Ovary (tissue), 9 donors: Measurements from ENCODE around the gene DPH7. TPM values are rescaled to one million over a fixed set of nuclear protein-coding genes. Genes with fewer than 3 reads are reported as not detected.

Experiments
- DNase-seq, 5 donors: peaks; one replicate each; pipeline ENCODE4 v3.0.0-alpha.2; 2019 to 2020
- H3K27ac ChIP-seq, 2 donors: fragments of 200-600 bp; one replicate each; pipeline versions ENCODE4 v1.5.1 to v1.8.0; 2019 to 2022
- H3K27me3 ChIP-seq: fragments of 200-600 bp; one replicate; pipeline ENCODE4 v1.8.0; 2022
- H3K36me3 ChIP-seq: fragments of 200-600 bp; sonication (generic); one replicate; pipeline ENCODE4 v1.5.1; 2019
- H3K4me1 ChIP-seq: one replicate; pipeline ENCODE4 v1.8.1; 2013; ENCODE audit warnings: mild to moderate bottlenecking, moderate library complexity; ENCODE audit not compliant: insufficient read depth
- H3K4me3 ChIP-seq: fragments of 200-600 bp; sonication (generic); one replicate; pipeline ENCODE4 v1.5.1; 2017
- H3K9me3 ChIP-seq, 2 donors: fragments of 200-600 bp in 1 of 2; sonication (generic) in 1 of 2; one replicate each; pipeline versions ENCODE4 v1.5.1 to v1.8.1; 2013 to 2019; ENCODE audit warnings: mild to moderate bottlenecking in 1 of 2, moderate library complexity in 1 of 2
- CTCF ChIP-seq, 3 donors: fragments of 450-650 bp in 2 of 3; fragments of 200-600 bp in 1 of 3; IDR thresholded peaks; one replicate each; pipeline versions ENCODE4 v1.5.1 to v1.8.0; 2016 to 2022; ENCODE audit warnings: antibody characterized with exemption in 3 of 3, mild to moderate bottlenecking in 1 of 3
- EP300 ChIP-seq: sonication (generic); formaldehyde crosslinking; IDR thresholded peaks from one replicate; pipeline ENCODE4 v1.6.1; 2017; ENCODE audit warnings: antibody characterized with exemption
- POLR2A ChIP-seq: fragments of 450-650 bp; IDR thresholded peaks from one replicate; pipeline ENCODE4 v1.6.1; 2017; ENCODE audit warnings: antibody characterized with exemption, mild to moderate bottlenecking, moderate library complexity
- WGBS, 3 donors: extraction: QIAGEN DNeasy Blood & Tissue Kit in 1 of 3; methylation state at CpG; one replicate each; pipeline versions ENCODE4 v1.1.5 to v1.1.7; 2013 to 2017; 5-methylcytosine and 5-hydroxymethylcytosine counted together
- intact Hi-C, 4 donors: fragments of 100-400 bp; cut with DNase I; formaldehyde crosslinking; loops; one replicate each; pipeline versions ENCODE4 v1.11.0 to v1.15.1; 2022 to 2023
- polyA plus RNA-seq, 2 donors: library from polyadenylated mRNA; stranded (reverse); fragments of 200-250 nt in 1 of 2; fragments of 350-450 nt in 1 of 2; fragmentation: Illumina TruSeq in 1 of 2; extraction: RNeasy Lipid Tissue Mini Kit (QIAGEN cat#74804) in 1 of 2; gene quantifications; one replicate each; pipeline ENCODE4 v1.2.3, GENCODE V29; 2013 to 2014
- total RNA-seq, 7 donors: library from RNA; depleted of rRNA in 2 of 7; stranded (reverse); fragments of >200 nt in 2 of 7; fragmentation: NEBNext Ultra II Directional in 3 of 7; extraction: Animal tissue kit (Norgen Biotek cat#: 25700) in 3 of 7; gene quantifications; one replicate each; pipeline versions ENCODE4 v1.1.0 to v1.2.4, GENCODE V29; 2016 to 2023
- donor health status: DM: no; HTN: no; CAD: no; lungs with moderate emphysema.
- donor health status: DM: no; HTN: no; CAD: no.
- donor health status: Bipolar disorder and iron deficiency.
- donor health status: DM: yes; HTN: yes; CAD: no.
- donor health status: DM: no; HTN: no; CAD: no.
- donor health status: DM: yes; HTN: yes; CAD: no.

DPH7 gene
- total and polyA plus RNA-seq, 9 donors, result 15.4 to 38.2 (median 33.0) TPM

- intact Hi-C loops, result no loop called here
- Histone ChIP-seq H3K4me1 (peaks cover 9% of the 10 kb centered on the region), H3K36me3 (no peaks in the 10 kb centered on the region), H3K27ac (no peak overlapping the region), H3K9me3 (no peaks in the 10 kb centered on the region), H3K27me3 (no peaks in the 10 kb centered on the region), H3K4me3 (no peak overlapping the region)
- DNase-seq, result no peak
- 84 to 87% (median 85%) methylated on average over 7 of the region's 7 CpGs for WGBS, 3 donors
- TF ChIP-seq EP300 (no peak), CTCF (IDR thresholded peaks at IDR 0.05) (no peak), POLR2A (no peak)
Measured at GRCh38 chr9:137592767-137593166, 14.0 kb upstream of the DPH7 start.

- H3K36me3 ChIP-seq, result no peaks in the 10 kb centered on the region
- peak within 1 kb of the TSS; percentile 84 for H3K4me3 ChIP-seq
- H3K27ac ChIP-seq, result peak within 1 kb of the TSS in 1 of 2 donors; percentile 36
- TF ChIP-seq CTCF (IDR thresholded peaks at IDR 0.05) (no peak), POLR2A (no peak), EP300 (no peak)
- peaks cover 9% of the 10 kb centered on the region for H3K4me1 ChIP-seq
- intact Hi-C loops, result no loop called here
- H3K9me3 ChIP-seq, result no peaks in the 10 kb centered on the region
- DNase-seq, result peak; percentile 88 to 94 (median 92)
- WGBS, 3 donors, result 1% methylated on average over 52 to 113 of the region's 113 CpGs
- H3K27me3 ChIP-seq, result no peaks in the 10 kb centered on the region
Measured at GRCh38 chr9:137590469-137591383, 12.0 kb upstream of the DPH7 start, which contains the start of gene ZMYND19. TSS of gene ZMYND19 (minus strand) at chr9:137590512. CDS start at chr9:137590263, 249 bp downstream.

- intact Hi-C loops, result no loop called here
Measured at GRCh38 chr9:137590123-137590468, 11.4 kb upstream of the DPH7 start.

More at GRCh38 chr9:137590123-137590468, 11.4 kb upstream of the DPH7 start:
- Histone ChIP-seq H3K27ac (no peak overlapping the region), H3K36me3 (no peaks in the 10 kb centered on the region), H3K4me1 (peaks cover 9% of the 10 kb centered on the region), H3K9me3 (no peaks in the 10 kb centered on the region), H3K4me3 (peak overlapping the region; percentile 56), H3K27me3 (no peaks in the 10 kb centered on the region)
- DNase-seq, result no peak
- no peak for TF ChIP-seq EP300
- no peak for TF ChIP-seq CTCF (IDR thresholded peaks at IDR 0.05)
- no peak for TF ChIP-seq POLR2A
- WGBS, 3 donors, result 0 to 1% methylated on average over 39 to 61 of the region's 61 CpGs; no CpG with 5 or more reads in 1 of the 3 donors
